HG03354 (cell line): Measurements from ENCODE around the gene ARHGAP21.
A peak's percentile ranks its signal among the peaks of the same experiment; 100 is the strongest.
"Not testable (repeated sequence)": the region's sequence is repeated elsewhere in the genome, so short reads cannot be mapped to it uniquely, and the experiment has no call there.

Source experiments
- ATAC-seq: cut with Tn5 transposase; IDR thresholded peaks from one replicate; pipeline ENCODE4 v1.9.1; 2021; ENCODE audit warnings: mild to moderate bottlenecking; ENCODE audit not compliant: unreplicated experiment, poor library complexity, severe bottlenecking

The ARHGAP21 gene

GRCh38 chr10:24650669-24651391 is 72.9 kb downstream of the ARHGAP21 start:
- no peak for ATAC-seq

GRCh38 chr10:24645784-24646183 is 77.9 kb downstream of the ARHGAP21 start:
- no peak for ATAC-seq

DNA sequence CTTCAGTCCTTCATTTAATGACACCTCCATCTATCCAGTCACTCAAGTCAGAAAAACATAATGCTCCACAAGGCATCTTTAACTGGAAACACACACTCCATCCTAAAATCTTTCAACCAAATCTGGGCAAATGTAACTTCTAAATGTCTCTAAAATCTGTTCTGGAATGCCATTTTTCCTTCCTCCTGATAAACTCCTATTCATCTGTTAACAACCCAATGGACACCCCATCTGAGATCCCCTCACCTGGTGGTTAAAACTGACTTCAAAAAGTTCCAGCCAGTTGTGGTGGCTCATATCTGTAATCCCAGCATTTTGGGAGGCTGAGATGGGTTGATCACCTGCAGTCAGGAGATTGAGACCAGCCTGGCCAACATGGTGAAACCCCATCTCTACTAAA is 78.7 kb downstream of the ARHGAP21 start:
- no peak for ATAC-seq

GRCh38 chr10:24643679-24644209 is 79.9 kb downstream of the ARHGAP21 start:
- peak; percentile 11 for ATAC-seq

- ATAC-seq, result peak; percentile 92
Observed at GRCh38 chr10:24642921-24643678, 80.6 kb downstream of the ARHGAP21 start.

DNA sequence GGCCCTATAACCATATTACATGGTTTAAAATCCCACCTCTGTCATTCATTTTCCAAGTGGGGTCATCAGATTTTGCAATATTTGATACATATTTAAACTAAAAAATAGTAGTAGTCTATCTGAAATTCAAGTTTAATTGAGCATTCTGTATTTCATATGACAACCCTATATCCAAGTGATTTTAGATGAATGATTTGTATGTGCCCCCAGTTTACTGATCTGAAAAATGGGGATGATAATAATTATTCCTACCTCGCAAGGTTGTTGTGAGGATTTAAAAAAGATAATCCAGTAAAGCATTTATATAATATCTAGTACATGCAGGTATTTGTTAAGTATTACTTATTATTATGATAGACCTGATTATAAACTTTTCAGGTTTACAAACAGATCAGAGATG is 84.6 kb downstream of the ARHGAP21 start:
- ATAC-seq, result no peak

DNA sequence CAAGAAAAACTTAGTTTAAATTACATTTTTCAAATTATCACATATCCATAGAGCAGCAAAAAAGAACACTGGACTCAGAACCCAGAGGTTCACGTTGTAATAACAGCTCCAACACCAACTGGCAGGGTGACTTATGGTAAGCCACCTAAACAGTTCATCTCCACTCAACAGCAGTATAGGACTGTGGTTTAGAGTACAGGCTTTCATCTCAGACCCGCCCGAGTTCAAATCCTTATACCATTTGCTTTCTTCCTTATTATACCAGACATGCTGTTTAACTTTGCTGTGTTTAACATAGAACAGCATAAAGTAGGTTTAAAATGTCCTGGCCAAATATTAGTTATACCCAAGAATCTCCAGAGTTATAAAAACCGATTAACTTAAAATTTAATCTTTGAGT is 97.9 kb downstream of the ARHGAP21 start:
- no peak for ATAC-seq

DNA sequence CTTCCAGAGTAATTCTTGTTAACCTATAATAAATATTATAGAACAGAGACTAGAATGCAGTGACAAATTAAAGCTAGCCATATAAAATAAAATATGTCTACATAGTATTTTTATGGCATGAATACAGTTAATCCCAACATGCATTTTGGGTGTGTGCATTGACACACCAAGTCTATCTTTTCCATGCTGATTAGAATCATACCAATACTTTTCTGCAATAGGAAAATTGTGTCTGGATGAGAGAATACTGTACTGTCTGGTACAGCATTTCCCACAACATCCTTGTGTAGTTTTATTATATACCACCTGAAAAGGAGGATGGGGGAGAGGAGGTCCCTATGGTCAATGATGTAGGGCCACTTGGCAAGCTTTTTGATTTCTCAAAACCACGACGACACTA is 100.3 kb downstream of the ARHGAP21 start:
- no peak for ATAC-seq

DNA sequence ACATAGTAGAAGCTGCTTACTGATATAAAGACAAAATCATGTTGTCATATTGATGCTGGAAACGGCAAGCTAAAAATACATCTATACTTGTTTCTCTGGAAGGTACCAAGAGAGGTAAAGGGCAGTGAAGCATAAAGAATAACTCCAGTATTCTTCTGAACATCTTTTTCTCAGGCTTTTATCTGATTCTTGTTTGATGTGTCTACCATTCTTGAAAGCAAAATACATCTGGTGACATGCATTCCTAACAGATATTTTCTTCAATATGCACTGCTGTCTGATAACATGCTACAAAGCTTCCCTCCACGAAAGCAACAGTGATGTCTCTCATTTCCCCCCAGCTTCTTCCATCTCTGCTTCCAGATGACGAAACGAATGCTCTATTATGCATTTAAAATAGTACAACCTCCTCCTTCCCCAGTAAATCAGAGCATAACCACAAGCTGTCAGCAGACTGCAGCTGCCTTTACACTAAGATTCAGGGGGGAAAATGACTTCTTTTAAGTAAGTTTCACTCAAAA is 100.8 kb downstream of the ARHGAP21 start:
- peak; percentile 49 for ATAC-seq

GRCh38 chr10:24621035-24621795 is 102.5 kb downstream of the ARHGAP21 start:
- not testable (repeated sequence) for ATAC-seq

DNA sequence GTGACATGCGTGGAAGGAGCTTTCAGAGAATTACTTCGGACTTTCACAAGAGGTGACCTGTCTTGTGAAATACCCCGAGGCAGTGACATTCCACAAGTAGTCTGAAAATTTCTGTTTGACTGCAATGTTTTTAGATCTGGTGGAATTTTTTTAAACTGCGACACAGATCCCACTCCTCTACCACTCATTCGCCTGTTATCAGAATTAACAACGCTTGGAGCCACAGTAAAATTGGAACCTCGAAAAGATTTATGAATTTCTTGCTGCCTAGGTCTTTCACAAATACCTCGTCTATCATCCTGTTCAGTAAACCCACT is 103.7 kb downstream of the ARHGAP21 start:
- ATAC-seq, result not testable (repeated sequence)

DNA sequence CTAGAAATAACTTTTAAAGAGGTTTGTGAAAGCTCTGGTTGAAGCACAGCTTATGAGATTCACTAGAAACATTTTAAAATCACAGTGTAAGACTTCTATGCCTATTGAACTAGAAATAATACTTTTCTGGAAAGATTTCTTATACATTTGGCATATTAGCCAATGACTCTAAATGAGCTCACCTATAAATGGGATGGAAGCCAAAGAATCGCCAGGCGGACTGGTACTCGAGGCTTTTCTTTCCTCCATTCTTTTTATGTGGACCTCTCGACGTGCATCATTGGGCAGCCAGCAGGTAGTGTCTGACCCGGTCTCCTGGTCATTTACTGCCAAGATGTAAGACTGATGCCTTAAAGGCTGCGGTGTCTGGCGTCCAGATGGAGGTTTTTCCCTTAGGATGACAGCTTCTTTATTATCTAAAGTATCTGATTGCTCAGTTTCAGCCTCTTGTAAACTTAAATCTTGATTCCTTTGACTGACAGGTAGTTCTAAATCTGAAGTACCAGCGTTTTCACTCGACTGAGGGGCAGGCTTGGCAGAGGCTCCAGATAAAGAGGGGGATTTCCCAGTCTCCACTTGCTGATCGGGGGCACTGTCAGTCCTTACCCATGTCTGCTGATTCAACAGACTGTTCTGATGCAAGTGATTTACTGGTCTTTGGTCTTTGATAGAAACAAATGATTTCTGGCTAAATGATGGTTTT is 104.2 kb downstream of the ARHGAP21 start:
- ATAC-seq, result not testable (repeated sequence)

DNA sequence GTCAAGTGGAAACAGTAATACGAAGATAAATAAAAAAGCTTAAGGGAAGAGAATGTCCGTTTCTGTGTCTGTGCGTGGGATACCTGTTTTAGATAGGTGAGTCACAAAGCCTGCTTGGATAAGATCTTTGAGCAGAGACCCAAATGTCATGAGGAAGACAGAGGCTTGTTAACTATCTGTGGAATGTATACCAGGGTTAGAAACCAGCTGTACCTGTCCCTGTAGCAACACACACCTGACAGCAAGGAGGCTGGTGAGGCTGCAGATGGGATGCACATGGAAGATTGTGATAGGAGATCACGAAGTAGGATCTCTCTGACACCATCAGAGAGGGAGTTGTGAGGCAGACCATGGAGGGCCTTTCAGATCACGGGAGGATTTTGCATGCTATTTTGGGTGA is 105.3 kb downstream of the ARHGAP21 start:
- ATAC-seq, result no peak

DNA sequence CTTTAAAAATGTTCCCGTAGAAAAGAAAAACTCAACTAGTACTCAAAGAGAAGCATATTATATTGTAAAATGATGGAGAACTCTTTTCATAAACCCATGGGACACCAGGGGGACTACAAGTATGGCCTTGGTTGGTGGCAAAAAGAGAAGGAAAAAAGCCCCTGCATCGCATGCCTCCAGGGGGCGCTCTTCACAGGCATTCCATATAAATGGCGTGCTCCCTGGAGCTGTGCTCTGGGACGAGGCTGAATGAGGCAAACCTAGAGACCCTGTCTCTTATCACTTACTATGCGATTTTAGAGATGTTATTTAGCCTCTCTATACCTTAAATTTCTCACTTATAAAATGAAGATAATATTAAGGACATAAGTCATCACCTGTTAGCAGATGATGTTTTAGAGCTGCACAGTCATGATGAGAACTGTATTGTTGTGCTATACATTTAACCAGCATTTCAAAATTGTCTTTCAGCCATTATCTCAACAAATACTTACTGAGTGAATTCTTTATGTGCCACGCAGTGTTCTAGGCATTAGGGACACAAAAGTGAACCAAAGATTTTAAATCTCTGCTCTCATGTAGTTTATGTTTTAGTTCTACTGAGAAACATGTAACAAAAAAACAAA is 105.8 kb downstream of the ARHGAP21 start:
- ATAC-seq, result peak; percentile 55

DNA sequence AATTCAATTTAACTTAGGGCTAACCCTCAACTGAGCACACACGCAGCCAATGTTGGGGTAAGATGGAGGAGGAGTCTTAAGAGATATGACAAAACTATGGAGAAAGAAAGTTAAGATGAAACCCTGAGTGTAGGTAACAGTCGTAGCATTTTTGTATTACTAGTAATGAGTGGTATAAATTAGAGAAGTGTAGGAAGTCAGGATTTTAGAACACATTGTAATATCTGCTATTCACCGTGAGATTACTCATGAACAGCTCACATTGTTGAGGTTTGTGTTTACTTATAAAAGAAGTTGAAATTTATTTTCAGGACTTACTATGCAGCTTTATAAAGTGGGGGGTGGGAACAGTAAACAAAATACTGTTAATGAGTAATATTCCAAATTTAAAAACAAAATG is 107.2 kb downstream of the ARHGAP21 start:
- no peak for ATAC-seq

DNA sequence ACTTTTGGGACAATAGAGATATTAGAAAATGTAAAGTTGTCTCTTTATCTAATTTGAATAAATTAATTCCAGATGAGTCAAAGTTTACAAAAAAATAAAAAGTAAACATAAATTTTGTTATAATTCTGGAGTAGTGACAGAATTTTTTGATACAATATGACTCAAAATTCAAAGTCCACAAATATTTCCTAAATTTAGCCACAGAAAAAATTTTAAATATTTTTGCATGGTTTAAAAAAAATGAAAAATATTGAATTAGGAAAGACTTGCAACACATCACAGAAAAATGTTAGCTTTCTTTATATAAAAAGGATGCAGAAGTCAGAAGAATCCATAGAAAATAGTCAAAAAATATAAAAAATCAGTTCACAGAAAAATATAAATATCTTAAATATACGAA is 117.7 kb downstream of the ARHGAP21 start:
- ATAC-seq, result no peak

- no peak for ATAC-seq
Observed at GRCh38 chr10:24605141-24605540, 118.5 kb downstream of the ARHGAP21 start.

DNA sequence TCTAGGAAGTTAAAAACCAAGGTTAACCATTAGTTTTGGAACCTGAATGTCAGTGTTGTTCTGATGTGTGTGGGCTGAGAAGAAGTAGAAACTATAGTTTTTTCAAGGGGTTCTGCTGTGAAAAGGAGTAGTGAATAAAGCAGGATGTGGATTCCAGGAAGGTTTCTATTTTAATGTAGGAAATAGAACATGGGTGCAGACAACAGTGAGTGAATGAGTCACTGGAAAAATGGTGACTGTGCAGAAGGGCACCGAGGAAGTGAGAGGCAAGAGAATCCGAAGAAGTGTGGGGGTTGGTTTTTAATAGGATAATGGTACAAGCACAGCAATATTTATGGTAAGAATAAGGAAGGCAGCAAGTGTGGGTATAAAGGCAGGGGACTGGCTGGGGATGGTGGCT is 120.4 kb downstream of the ARHGAP21 start:
- ATAC-seq, result no peak

DNA sequence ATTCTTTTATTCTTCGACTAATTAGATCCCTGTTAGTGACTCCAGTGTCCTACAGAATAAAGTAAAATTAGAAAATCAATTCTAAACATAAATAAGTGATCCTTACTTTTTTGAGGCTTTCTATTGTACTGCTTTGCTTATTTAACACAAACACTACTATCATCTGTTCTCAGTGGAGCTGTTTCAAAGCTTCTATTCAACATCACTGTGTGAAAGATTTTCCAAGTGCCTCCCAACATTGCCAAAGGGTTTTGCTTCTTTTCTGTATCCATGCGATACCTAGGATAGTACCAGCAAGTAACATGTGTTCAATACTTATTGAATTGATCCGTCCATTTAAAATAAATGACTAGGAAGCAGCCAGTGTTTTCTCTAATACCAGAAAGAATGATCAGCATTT is 125.7 kb downstream of the ARHGAP21 start:
- ATAC-seq, result no peak
